Keratinocyte (primary cell): ENCODE results near the gene FN3K.

Source experiments
- EZH2 ChIP-seq: IDR thresholded peaks from one replicate; pipeline ENCODE4 v1.6.1; 2012; ENCODE audit warnings: inconsistent platforms, mild to moderate bottlenecking, low read length, moderate library complexity
- TF ChIP-seq, protein P1 (sequence below), 3 experiments: IDR thresholded peaks in 1 of 3; conservative IDR thresholded peaks in 1 of 3; optimal IDR thresholded peaks in 1 of 3; 2 replicates in 2 of 3; 3 replicates in 1 of 3; pipeline versions ENCODE3 to v1.5.1; 2011; ENCODE audit warnings: low read length in 3 of 3, mild to moderate bottlenecking in 3 of 3, moderate library complexity in 2 of 3, control low read depth in 1 of 3, inconsistent platforms in 1 of 3; ENCODE audit not compliant: insufficient read depth in 2 of 3; ENCODE audit errors: extremely low read depth in 1 of 3

DNA sequence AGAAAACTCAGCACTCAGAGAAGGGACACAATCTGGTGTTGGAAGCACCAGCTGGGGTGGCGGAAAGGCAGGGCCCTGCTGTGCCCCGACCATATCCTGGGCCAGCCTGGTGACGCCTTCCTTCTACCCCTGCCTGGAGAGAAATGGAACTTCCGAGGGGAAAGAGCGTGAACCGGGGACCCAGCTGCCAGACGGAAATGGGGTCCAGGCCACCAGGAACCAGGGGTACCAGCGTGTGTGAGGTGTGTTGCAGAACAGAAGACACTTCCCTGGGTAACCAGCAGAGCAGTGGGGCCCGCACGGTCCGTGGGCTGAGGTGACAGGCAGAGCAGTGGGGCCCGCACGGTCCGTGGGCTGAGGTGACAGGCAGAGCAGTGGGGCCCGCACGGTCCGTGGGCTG lies 43.7 kb upstream of the FN3K start:
- TF ChIP-seq, protein P1, sequence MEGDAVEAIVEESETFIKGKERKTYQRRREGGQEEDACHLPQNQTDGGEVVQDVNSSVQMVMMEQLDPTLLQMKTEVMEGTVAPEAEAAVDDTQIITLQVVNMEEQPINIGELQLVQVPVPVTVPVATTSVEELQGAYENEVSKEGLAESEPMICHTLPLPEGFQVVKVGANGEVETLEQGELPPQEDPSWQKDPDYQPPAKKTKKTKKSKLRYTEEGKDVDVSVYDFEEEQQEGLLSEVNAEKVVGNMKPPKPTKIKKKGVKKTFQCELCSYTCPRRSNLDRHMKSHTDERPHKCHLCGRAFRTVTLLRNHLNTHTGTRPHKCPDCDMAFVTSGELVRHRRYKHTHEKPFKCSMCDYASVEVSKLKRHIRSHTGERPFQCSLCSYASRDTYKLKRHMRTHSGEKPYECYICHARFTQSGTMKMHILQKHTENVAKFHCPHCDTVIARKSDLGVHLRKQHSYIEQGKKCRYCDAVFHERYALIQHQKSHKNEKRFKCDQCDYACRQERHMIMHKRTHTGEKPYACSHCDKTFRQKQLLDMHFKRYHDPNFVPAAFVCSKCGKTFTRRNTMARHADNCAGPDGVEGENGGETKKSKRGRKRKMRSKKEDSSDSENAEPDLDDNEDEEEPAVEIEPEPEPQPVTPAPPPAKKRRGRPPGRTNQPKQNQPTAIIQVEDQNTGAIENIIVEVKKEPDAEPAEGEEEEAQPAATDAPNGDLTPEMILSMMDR (optimal IDR thresholded peaks at IDR 0.05 in 1 of 3, IDR thresholded peaks at IDR 0.05 in 1 of 3, conservative IDR thresholded peaks at IDR 0.05 in 1 of 3; ENCODE audit: extremely low read depth in 1 of 3, insufficient read depth in 2 of 3, low read length in 3 of 3) = no peak
- no peak for TF ChIP-seq EZH2
